GM23338 (cell line): ENCODE measurements around the gene PTPRF.

ENCODE experiments used
- CREB1 ChIP-seq: fragments of 250-450 bp; sonication (Bioruptor Pico); IDR thresholded peaks from 2 replicates; pipeline ENCODE4 v1.5.0; 2020; ENCODE audit warnings: low read depth, mild to moderate bottlenecking, moderate library complexity
- CTCF ChIP-seq, 2 experiments: fragments of 200-600 bp in 1 of 2; sonication (generic) in 1 of 2; conservative IDR thresholded peaks; 2 replicates each; pipeline versions ENCODE4 v1.5.1 to v1.6.1; 2016 to 2017; ENCODE audit warnings: antibody characterized with exemption in 2 of 2, low read depth in 2 of 2, mild to moderate bottlenecking in 2 of 2, moderate library complexity in 1 of 2
- EZH2 ChIP-seq: fragments of 200-600 bp; sonication (generic); IDR thresholded peaks from one replicate; pipeline ENCODE4 v1.8.0; 2017; ENCODE audit warnings: antibody characterized with exemption, mild to moderate bottlenecking, low read depth; ENCODE audit not compliant: unreplicated experiment
- EZH2phosphoT487 ChIP-seq: fragments of 200-600 bp; sonication (generic); IDR thresholded peaks from one replicate; pipeline ENCODE4 v1.8.1; 2018; ENCODE audit warnings: antibody characterized with exemption; ENCODE audit not compliant: unreplicated experiment
- JUNB ChIP-seq: IDR thresholded peaks from one replicate; pipeline ENCODE4 v1.6.1; 2016; ENCODE audit warnings: antibody characterized with exemption; ENCODE audit not compliant: unreplicated experiment
- POLR2AphosphoS5 ChIP-seq: IDR thresholded peaks from 2 replicates; pipeline ENCODE4 v1.6.1; 2016; ENCODE audit warnings: antibody characterized with exemption, low read depth
- STAT1 ChIP-seq: IDR thresholded peaks from one replicate; pipeline ENCODE4 v1.6.1; 2016; ENCODE audit warnings: antibody characterized with exemption; ENCODE audit not compliant: unreplicated experiment
- ZNF331 ChIP-seq: fragments of 250-450 bp; sonication (Bioruptor Pico); IDR thresholded peaks from 2 replicates; pipeline ENCODE4 v1.5.0; 2020; ENCODE audit warnings: low read depth, mild to moderate bottlenecking, moderate library complexity
- TF ChIP-seq, protein P1 (sequence below): IDR thresholded peaks from one replicate; pipeline ENCODE4 v1.6.1; 2018; ENCODE audit warnings: antibody characterized with exemption; ENCODE audit not compliant: unreplicated experiment

- TF ChIP-seq, protein P1, sequence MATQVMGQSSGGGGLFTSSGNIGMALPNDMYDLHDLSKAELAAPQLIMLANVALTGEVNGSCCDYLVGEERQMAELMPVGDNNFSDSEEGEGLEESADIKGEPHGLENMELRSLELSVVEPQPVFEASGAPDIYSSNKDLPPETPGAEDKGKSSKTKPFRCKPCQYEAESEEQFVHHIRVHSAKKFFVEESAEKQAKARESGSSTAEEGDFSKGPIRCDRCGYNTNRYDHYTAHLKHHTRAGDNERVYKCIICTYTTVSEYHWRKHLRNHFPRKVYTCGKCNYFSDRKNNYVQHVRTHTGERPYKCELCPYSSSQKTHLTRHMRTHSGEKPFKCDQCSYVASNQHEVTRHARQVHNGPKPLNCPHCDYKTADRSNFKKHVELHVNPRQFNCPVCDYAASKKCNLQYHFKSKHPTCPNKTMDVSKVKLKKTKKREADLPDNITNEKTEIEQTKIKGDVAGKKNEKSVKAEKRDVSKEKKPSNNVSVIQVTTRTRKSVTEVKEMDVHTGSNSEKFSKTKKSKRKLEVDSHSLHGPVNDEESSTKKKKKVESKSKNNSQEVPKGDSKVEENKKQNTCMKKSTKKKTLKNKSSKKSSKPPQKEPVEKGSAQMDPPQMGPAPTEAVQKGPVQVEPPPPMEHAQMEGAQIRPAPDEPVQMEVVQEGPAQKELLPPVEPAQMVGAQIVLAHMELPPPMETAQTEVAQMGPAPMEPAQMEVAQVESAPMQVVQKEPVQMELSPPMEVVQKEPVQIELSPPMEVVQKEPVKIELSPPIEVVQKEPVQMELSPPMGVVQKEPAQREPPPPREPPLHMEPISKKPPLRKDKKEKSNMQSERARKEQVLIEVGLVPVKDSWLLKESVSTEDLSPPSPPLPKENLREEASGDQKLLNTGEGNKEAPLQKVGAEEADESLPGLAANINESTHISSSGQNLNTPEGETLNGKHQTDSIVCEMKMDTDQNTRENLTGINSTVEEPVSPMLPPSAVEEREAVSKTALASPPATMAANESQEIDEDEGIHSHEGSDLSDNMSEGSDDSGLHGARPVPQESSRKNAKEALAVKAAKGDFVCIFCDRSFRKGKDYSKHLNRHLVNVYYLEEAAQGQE = no peak
- TF ChIP-seq EZH2 (no peak), CTCF (conservative IDR thresholded peaks at IDR 0.05; ENCODE audit: low read depth in 2 of 2) (no peak), POLR2AphosphoS5 (peak; percentile 35; the same call in 1 of the 2 replicates), CREB1 (CRISPR knock-in tag) (no peak), JUNB (no peak), EZH2phosphoT487 (no peak), STAT1 (no peak), ZNF331 (no peak)
Observed at GRCh38 chr1:43659212-43660166, 128.8 kb downstream of the PTPRF start.
